GM12878 (cell line): Measurements from ENCODE around the gene EHD4. TPM values are rescaled to one million over a fixed set of nuclear protein-coding genes. Genes with fewer than 3 reads are reported as not detected.
A peak's percentile ranks its signal among the peaks of the same experiment; 100 is the strongest.

Experiments
- ATAC-seq: fragments of 200-7000 bp; cut with Tn5 transposase; 3 replicates; pipeline ENCODE4 v1.9.1; 2020; ENCODE audit warnings: mild to moderate bottlenecking, moderate library complexity
- BruUV-seq: library from RNA; stranded (reverse); fragments of 400-500 nt; replicated peaks from 2 replicates; lab custom pipeline; 2021; lab: Mats Ljungman, UMichigan
- CTCF ChIA-PET: fragments of 300-600 bp; sonication (Branson Sonifier 250); formaldehyde crosslinking; extraction: SDS; loops from one replicate; lab custom pipeline; 2021; ENCODE audit warnings: inconsistent platforms; lab: Yijun Ruan, JAX
- POLR2A ChIA-PET: fragments of 350-600 bp; formaldehyde crosslinking; extraction: SDS; loops from one replicate; lab custom pipeline; 2021; ENCODE audit warnings: inconsistent platforms; lab: Charles Lee
- RAD21 ChIA-PET: fragments of 300-600 bp; sonication (Branson Sonifier 250); formaldehyde crosslinking; loops from one replicate; lab custom pipeline; 2023; ENCODE audit warnings: antibody characterized with exemption; ENCODE audit not compliant: unreplicated experiment; lab: Charles Lee
- SMC1A ChIA-PET: fragments of 300-600 bp; sonication (Branson Sonifier 250); formaldehyde crosslinking; loops from one replicate; lab custom pipeline; 2023; ENCODE audit not compliant: unreplicated experiment, uncharacterized antibody; lab: Charles Lee
- DNase-seq: peaks from one replicate; pipeline ENCODE4 v3.0.0-alpha.2; 2011; ENCODE audit warnings: low read depth, low spot score
- FAIRE-seq: peaks from 3 replicates; lab custom pipeline; 2011; peaks lifted over from hg19 to GRCh38; lab: Jason Lieb, UNC
- H2AFZ ChIP-seq: 2 replicates; pipeline ENCODE4 v1.6.0; 2011; ENCODE audit warnings: low read depth, low read length, control low read depth; ENCODE audit not compliant: control insufficient read depth
- H3K27ac ChIP-seq: 2 replicates; pipeline ENCODE4 v1.5.1; 2011; ENCODE audit warnings: control low read depth; ENCODE audit not compliant: control insufficient read depth, insufficient read depth
- H3K27me3 ChIP-seq, 2 experiments: replicated peaks in 1 of 2; 2 replicates each; pipeline versions ENCODE4 v1.6.0 to v1.6.1; 2011; ENCODE audit warnings: low read length in 1 of 2; ENCODE audit not compliant: control insufficient read depth in 2 of 2, insufficient read depth in 2 of 2
- H3K36me3 ChIP-seq, 2 experiments: 2 replicates each; pipeline ENCODE4 v1.5.1; 2011; ENCODE audit warnings: low read length in 1 of 2; ENCODE audit not compliant: control insufficient read depth in 2 of 2, insufficient read depth in 2 of 2
- H3K4me1 ChIP-seq: 2 replicates; pipeline ENCODE4 v1.6.1; 2011; ENCODE audit warnings: mild to moderate bottlenecking, low read length, moderate library complexity, mixed read lengths; ENCODE audit not compliant: control insufficient read depth, insufficient read depth
- H3K4me2 ChIP-seq: 2 replicates; pipeline ENCODE4 v1.6.0; 2011; ENCODE audit warnings: control low read depth; ENCODE audit not compliant: control insufficient read depth, insufficient read depth
- H3K4me3 ChIP-seq: fragments of 200-600 bp; sonication (generic); 2 replicates; pipeline ENCODE4 v1.5.1; 2016
- H3K79me2 ChIP-seq: 2 replicates; pipeline ENCODE4 v1.6.0; 2011; ENCODE audit warnings: low read length; ENCODE audit not compliant: control insufficient read depth, insufficient read depth
- H3K9ac ChIP-seq: 2 replicates; pipeline ENCODE4 v1.8.0; 2011; ENCODE audit warnings: low read length, control low read depth, mixed read lengths; ENCODE audit not compliant: control insufficient read depth, insufficient read depth
- H3K9me3 ChIP-seq: replicated peaks from 3 replicates; pipeline ENCODE4 v1.5.1; 2011; ENCODE audit warnings: mild to moderate bottlenecking, low read length; ENCODE audit not compliant: control insufficient read depth, insufficient read depth
- H4K20me1 ChIP-seq: 2 replicates; pipeline ENCODE4 v1.6.0; 2011; ENCODE audit not compliant: control insufficient read depth, insufficient read depth
- BCL3 ChIP-seq: IDR thresholded peaks from 2 replicates; pipeline ENCODE4 v1.6.1; 2011; ENCODE audit warnings: borderline replicate concordance, low read depth, mild to moderate bottlenecking, moderate library complexity, low read length; ENCODE audit not compliant: insufficient read depth, poor library complexity, severe bottlenecking
- BHLHE40 ChIP-seq, 2 experiments: fragments of 450-650 bp in 1 of 2; IDR thresholded peaks; 2 replicates each; pipeline ENCODE4 v1.6.1; 2011 to 2017; ENCODE audit warnings: low read depth in 2 of 2, borderline replicate concordance in 1 of 2, improper control_type of control experiment in 1 of 2, low read length in 1 of 2, mild to moderate bottlenecking in 1 of 2
- MXI1 ChIP-seq: fragments of 150-350 bp; IDR thresholded peaks from 2 replicates; pipeline ENCODE4 v1.6.1; 2011; ENCODE audit warnings: low read depth, mild to moderate bottlenecking, inconsistent platforms, low read length, improper control_type of control experiment
- PKNOX1 ChIP-seq: fragments of 450-650 bp; IDR thresholded peaks from 2 replicates; pipeline ENCODE4 v1.6.1; 2016; ENCODE audit warnings: mild to moderate bottlenecking
- POLR2A ChIP-seq: IDR thresholded peaks from 2 replicates; pipeline ENCODE4 v1.6.1; 2011; ENCODE audit warnings: low read depth, mild to moderate bottlenecking, low read length
- PRDM15 ChIP-seq: fragments of 450-650 bp; formaldehyde crosslinking; IDR thresholded peaks from 2 replicates; pipeline ENCODE4 v1.4.0; 2020; ENCODE audit warnings: mild to moderate bottlenecking, moderate library complexity
- SIN3A ChIP-seq: IDR thresholded peaks from 2 replicates; pipeline ENCODE4 v1.6.1; 2012; ENCODE audit warnings: low read depth, low read length, improper control_type of control experiment
- SRF ChIP-seq, 2 experiments: IDR thresholded peaks; 2 replicates each; pipeline ENCODE4 v1.6.1; 2011; ENCODE audit warnings: low read depth in 2 of 2, low read length in 2 of 2, mild to moderate bottlenecking in 1 of 2, moderate library complexity in 1 of 2
- ZBED1 ChIP-seq: IDR thresholded peaks from 2 replicates; pipeline ENCODE4 v1.6.1; 2016; ENCODE audit warnings: borderline replicate concordance
- ZBTB4 ChIP-seq: fragments of 450-650 bp; formaldehyde crosslinking; IDR thresholded peaks from 2 replicates; pipeline ENCODE4 v1.4.0; 2022; ENCODE audit warnings: mild to moderate bottlenecking, moderate library complexity
- ZNF217 ChIP-seq: fragments of 450-650 bp; IDR thresholded peaks from 2 replicates; pipeline ENCODE4 v1.6.1; 2017; ENCODE audit warnings: antibody characterized with exemption, mild to moderate bottlenecking
- WGBS: methylation state at CpG from one replicate; pipeline ENCODE4 v1.1.6; 2016; ENCODE audit warnings: low lambda C conversion rate; ENCODE audit not compliant: insufficient replicate concordance, insufficient coverage; ENCODE audit errors: missing lambda C conversion rate; 5-methylcytosine and 5-hydroxymethylcytosine counted together
- in situ Hi-C: fragments of 300-500 bp; cut with MboI; formaldehyde crosslinking; loops from 9 replicates; pipeline ENCODE4 v1.14.3; 2018; ENCODE audit warnings: mixed read lengths
- intact Hi-C: fragments of 100-400 bp; cut with micrococcal nuclease; formaldehyde crosslinking; loops from one replicate; pipeline ENCODE4 v1.14.2; 2022; ENCODE audit not compliant: unreplicated experiment
- polyA plus RNA-seq, 11 experiments: library from polyadenylated mRNA; depleted of rRNA in 4 of 11; unstranded in 6 of 11; stranded (reverse) in 5 of 11; fragments of >200 nt; fragmentation: Nextera tagmentation in 4 of 11; fragmentation: Illumina TruSeq in 1 of 11; extraction: Ambion mirVana in 4 of 11; extraction: Trizol in 1 of 11; gene quantifications; 1 replicate in 1 of 11; 2 replicates in 10 of 11; pipeline versions ENCODE4 v1.2.1 to v1.2.3, GENCODE V29; 2011 to 2016; ENCODE audit warnings: inconsistent platforms in 2 of 11, missing spikeins in 2 of 11, low read depth in 1 of 11
- total RNA-seq, 4 experiments: library from RNA; depleted of rRNA in 3 of 4; stranded (reverse); fragments of >200 nt in 3 of 4; fragmentation: Illumina TruSeq in 1 of 4; extraction: Trizol in 1 of 4; gene quantifications; 2 replicates each; pipeline versions ENCODE4 v1.2.1 to v1.2.3, GENCODE V29; 2013 to 2021

EHD4 gene
- total and polyA plus RNA-seq, 10 of the 15 experiments (the other 5 are each of a cell fraction or from before 2014, with no cell fraction given), result 4.2 to 62.9 (median 44.7) TPM

GRCh38 chr15:41904541-41905005, 67.8 kb downstream of the EHD4 start (continued):
- TF ChIP-seq ZNF217 (no peak), BHLHE40 (IDR thresholded peaks at IDR 0.05; ENCODE audit: borderline replicate concordance in 1 of 2, low read depth in 2 of 2, low read length in 1 of 2) (peak in 1 of 2 experiments; percentile 26; a peak in 1 of 4 replicates), POLR2A (no peak; the same call in none of the 2 replicates), SIN3A (no peak)
- TF ChIP-seq, all 136 proteins: peak for 10

GRCh38 chr15:41903782-41904181, 68.6 kb downstream of the EHD4 start:
- in situ Hi-C loops (no loop called here), intact Hi-C loops (loop anchor here (1.0 to 5.0 kb wide), 2 partner anchors 76 to 129 kb away; partner anchors contain the start of genes JMJD7 and MAPKBP1)
- ChIA-PET RAD21 (interaction anchor here (0.6 to 5.0 kb wide), 5 partner anchors 21 to 300 kb away, joined by 3 to 69 read pairs (median 4); partner anchors contain the start of genes EHD4 and MAPKBP1), POLR2A (interaction anchor here (1.0 kb wide), 1 partner anchor 131 kb away, joined by 3 read pairs; no protein-coding TSS in a partner anchor), CTCF (interaction anchor here (0.7 to 4.6 kb wide), 13 partner anchors 12 to 250 kb away, joined by 3 to 79 read pairs (median 6); partner anchors contain the start of genes EHD4 and MAPKBP1), SMC1A (interaction anchor here (1.5 to 4.7 kb wide), 4 partner anchors 12 to 153 kb away, joined by 4 to 49 read pairs (median 15); partner anchors contain the start of gene MAPKBP1)
- 82% methylated on average over 13 of the region's 13 CpGs for WGBS
- H3K36me3 ChIP-seq, result peaks cover 39 to 51% of the 10 kb centered on the region in 2 experiments
- H3K4me2 ChIP-seq, result no peak overlapping the region
- no peaks in the 10 kb centered on the region for H3K4me1 ChIP-seq
- H3K9ac ChIP-seq, result no peak overlapping the region
- H3K79me2 ChIP-seq, result peaks cover 2% of the 10 kb centered on the region
- no peak for ATAC-seq
- H3K4me3 ChIP-seq, result no peak overlapping the region
- H2AFZ ChIP-seq, result no peak overlapping the region
- no peak overlapping the region for H3K27ac ChIP-seq
- BruUV-seq, result no TSS peak
- H3K9me3 ChIP-seq, result no peaks in the 10 kb centered on the region; the same call in 2 of the 3 replicates
- no peak for DNase-seq
- H3K27me3 ChIP-seq, result no peaks in the 10 kb centered on the region
- no peaks in the 10 kb centered on the region; the same call in 1 of the 2 replicates for H4K20me1 ChIP-seq
- no peak for FAIRE-seq
- TF ChIP-seq BCL3, result no peak
- no peak for TF ChIP-seq MXI1
- TF ChIP-seq PKNOX1, result no peak
- TF ChIP-seq ZBED1, result no peak
- no peak for TF ChIP-seq SRF (IDR thresholded peaks at IDR 0.05; ENCODE audit: low read depth in 2 of 2, low read length in 2 of 2)
- no peak for TF ChIP-seq ZBTB4
- no peak for TF ChIP-seq PRDM15 (CRISPR knock-in tag)
